Ishikawa (cell line): ENCODE results near the gene ZNF28.

Source experiments
- CEBPB ChIP-seq: IDR thresholded peaks from 2 replicates; pipeline ENCODE4 v1.6.1; 2012
- CREB1 ChIP-seq: IDR thresholded peaks from 2 replicates; pipeline ENCODE4 v1.6.1; 2012; ENCODE audit warnings: low read depth
- EGR1 ChIP-seq: IDR thresholded peaks from 2 replicates; pipeline ENCODE4 v1.6.1; 2012
- EP300 ChIP-seq: IDR thresholded peaks from 2 replicates; pipeline ENCODE4 v1.6.1; 2012; ENCODE audit warnings: borderline replicate concordance
- FOXM1 ChIP-seq: IDR thresholded peaks from 2 replicates; pipeline ENCODE4 v1.6.1; 2012; ENCODE audit warnings: low read depth, borderline replicate concordance
- NFIC ChIP-seq: IDR thresholded peaks from 2 replicates; pipeline ENCODE4 v1.6.1; 2012
- RAD21 ChIP-seq: IDR thresholded peaks from 2 replicates; pipeline ENCODE4 v1.6.1; 2012; ENCODE audit warnings: low read depth
- TAF1 ChIP-seq: IDR thresholded peaks from 2 replicates; pipeline ENCODE4 v1.6.1; 2012; ENCODE audit warnings: low read depth, mild to moderate bottlenecking
- TCF12 ChIP-seq: IDR thresholded peaks from 2 replicates; pipeline ENCODE4 v1.6.1; 2012; ENCODE audit warnings: low read depth
- TEAD4 ChIP-seq: IDR thresholded peaks from 2 replicates; pipeline ENCODE4 v1.6.1; 2012
- YY1 ChIP-seq: IDR thresholded peaks from 2 replicates; pipeline ENCODE4 v1.6.1; 2012; ENCODE audit warnings: low read depth
- ZBTB7A ChIP-seq: IDR thresholded peaks from 2 replicates; pipeline ENCODE4 v1.6.1; 2012; ENCODE audit warnings: low read depth
- TF ChIP-seq, protein P1 (sequence below): IDR thresholded peaks from 2 replicates; pipeline ENCODE4 v1.6.1; 2012; ENCODE audit warnings: low read depth, mild to moderate bottlenecking
- TF ChIP-seq, protein P2 (sequence below): IDR thresholded peaks from 2 replicates; pipeline ENCODE4 v1.6.1; 2012
- TF ChIP-seq, protein P3 (sequence below): IDR thresholded peaks from 2 replicates; pipeline ENCODE4 v1.6.1; 2012

ZNF28 gene

DNA sequence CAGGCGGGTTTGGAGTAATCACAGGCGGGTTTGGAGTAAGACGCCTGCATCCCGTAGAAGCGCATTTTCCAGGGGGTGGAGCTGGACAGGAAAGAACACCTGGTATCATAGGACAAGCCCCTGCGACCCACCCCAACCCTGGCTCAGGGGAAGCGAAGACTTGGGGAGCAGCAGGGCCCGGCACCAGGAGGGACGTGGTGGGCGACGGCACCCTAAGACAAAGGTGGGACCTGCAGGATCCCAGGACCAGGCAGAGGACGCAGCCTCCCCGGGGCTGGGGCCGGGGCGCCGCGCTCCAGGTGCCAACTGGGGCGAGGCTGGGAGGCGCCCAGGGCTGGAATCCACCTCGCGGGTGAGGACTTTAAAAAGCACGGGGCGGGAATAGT, 35.4 kb downstream of the ZNF28 start:
- no peak for TF ChIP-seq CREB1
- TF ChIP-seq TAF1 = no peak
- TF ChIP-seq RAD21 = no peak
- TF ChIP-seq TEAD4 = no peak
- TF ChIP-seq FOXM1 = no peak
- TF ChIP-seq CEBPB = no peak

DNA sequence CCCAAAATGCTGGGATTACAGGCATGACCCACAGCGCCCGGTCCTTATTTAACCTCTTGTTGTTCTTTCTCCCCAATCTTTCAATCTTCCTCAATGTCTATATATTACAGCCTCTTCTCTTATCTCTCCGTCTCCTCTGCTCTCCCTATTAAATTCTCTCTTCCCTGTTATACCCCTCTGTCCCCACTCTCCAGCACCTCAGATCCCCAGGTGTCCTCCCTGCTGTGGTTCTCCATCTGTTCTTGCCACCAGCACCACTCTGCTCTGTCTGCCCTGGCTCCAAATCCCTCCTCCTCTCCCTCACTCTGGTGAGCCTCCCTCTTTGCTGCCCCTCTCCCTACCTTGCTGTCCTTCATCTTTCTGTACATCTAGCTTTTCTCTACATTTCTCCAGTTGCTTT, 35.9 kb downstream of the ZNF28 start:
- TF ChIP-seq, protein P1, sequence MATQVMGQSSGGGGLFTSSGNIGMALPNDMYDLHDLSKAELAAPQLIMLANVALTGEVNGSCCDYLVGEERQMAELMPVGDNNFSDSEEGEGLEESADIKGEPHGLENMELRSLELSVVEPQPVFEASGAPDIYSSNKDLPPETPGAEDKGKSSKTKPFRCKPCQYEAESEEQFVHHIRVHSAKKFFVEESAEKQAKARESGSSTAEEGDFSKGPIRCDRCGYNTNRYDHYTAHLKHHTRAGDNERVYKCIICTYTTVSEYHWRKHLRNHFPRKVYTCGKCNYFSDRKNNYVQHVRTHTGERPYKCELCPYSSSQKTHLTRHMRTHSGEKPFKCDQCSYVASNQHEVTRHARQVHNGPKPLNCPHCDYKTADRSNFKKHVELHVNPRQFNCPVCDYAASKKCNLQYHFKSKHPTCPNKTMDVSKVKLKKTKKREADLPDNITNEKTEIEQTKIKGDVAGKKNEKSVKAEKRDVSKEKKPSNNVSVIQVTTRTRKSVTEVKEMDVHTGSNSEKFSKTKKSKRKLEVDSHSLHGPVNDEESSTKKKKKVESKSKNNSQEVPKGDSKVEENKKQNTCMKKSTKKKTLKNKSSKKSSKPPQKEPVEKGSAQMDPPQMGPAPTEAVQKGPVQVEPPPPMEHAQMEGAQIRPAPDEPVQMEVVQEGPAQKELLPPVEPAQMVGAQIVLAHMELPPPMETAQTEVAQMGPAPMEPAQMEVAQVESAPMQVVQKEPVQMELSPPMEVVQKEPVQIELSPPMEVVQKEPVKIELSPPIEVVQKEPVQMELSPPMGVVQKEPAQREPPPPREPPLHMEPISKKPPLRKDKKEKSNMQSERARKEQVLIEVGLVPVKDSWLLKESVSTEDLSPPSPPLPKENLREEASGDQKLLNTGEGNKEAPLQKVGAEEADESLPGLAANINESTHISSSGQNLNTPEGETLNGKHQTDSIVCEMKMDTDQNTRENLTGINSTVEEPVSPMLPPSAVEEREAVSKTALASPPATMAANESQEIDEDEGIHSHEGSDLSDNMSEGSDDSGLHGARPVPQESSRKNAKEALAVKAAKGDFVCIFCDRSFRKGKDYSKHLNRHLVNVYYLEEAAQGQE = no peak
- TF ChIP-seq EGR1 (no peak), ZBTB7A (no peak), YY1 (no peak), CREB1 (no peak)

DNA sequence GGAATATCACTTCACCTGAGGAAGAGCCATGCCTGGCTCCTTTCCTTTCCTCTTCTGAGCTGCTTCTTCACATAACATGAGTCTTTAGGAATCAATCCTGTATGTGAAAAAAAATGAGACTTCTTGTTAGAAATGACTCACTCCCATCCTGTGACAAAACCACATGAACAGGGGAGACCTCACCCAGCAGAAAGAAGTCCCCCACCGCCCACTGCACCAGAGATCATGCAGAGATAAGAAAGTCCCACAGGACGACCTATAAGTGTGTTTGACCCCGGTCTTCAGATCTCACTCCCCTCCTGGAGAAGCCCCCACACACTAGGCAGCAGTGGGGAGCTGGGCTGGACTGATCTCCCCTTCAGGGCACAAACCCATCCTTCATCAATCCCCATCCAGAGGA, 42.6 kb downstream of the ZNF28 start:
- TF ChIP-seq EGR1 = no peak
- TF ChIP-seq, protein P2, sequence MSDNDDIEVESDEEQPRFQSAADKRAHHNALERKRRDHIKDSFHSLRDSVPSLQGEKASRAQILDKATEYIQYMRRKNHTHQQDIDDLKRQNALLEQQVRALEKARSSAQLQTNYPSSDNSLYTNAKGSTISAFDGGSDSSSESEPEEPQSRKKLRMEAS = no peak
- TF ChIP-seq, protein P3, sequence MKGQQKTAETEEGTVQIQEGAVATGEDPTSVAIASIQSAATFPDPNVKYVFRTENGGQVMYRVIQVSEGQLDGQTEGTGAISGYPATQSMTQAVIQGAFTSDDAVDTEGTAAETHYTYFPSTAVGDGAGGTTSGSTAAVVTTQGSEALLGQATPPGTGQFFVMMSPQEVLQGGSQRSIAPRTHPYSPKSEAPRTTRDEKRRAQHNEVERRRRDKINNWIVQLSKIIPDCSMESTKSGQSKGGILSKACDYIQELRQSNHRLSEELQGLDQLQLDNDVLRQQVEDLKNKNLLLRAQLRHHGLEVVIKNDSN = no peak
- no peak for TF ChIP-seq EP300
- TF ChIP-seq CEBPB = no peak
- no peak for TF ChIP-seq RAD21
- no peak for TF ChIP-seq CREB1
- TF ChIP-seq NFIC = no peak
- no peak for TF ChIP-seq TAF1

DNA sequence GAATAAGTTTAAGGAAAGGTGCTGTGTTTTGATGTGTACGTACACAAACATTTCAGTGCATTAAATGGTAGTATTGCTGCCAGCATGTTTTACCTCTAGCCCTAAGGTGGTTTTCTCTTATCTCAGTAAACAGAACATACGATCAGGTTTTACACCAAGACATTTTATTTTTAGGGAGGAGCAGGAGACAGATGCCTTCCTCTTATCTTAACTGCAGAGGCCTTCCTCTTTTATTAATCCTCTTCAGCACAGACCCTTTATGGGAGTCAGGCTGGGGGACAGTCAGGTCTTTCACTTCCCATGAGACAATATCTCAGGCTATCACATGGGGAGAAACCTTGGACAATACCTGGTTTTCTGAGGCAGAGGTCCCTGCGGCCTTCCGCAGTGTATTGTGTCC, 71.7 kb downstream of the ZNF28 start:
- TF ChIP-seq, protein P1 = no peak
- TF ChIP-seq EGR1 (no peak), EP300 (no peak), RAD21 (no peak), YY1 (no peak), CEBPB (no peak), FOXM1 (no peak), ZBTB7A (no peak), NFIC (no peak), TAF1 (no peak), TCF12 (no peak), TEAD4 (no peak)
- TF ChIP-seq, protein P3 = no peak

DNA sequence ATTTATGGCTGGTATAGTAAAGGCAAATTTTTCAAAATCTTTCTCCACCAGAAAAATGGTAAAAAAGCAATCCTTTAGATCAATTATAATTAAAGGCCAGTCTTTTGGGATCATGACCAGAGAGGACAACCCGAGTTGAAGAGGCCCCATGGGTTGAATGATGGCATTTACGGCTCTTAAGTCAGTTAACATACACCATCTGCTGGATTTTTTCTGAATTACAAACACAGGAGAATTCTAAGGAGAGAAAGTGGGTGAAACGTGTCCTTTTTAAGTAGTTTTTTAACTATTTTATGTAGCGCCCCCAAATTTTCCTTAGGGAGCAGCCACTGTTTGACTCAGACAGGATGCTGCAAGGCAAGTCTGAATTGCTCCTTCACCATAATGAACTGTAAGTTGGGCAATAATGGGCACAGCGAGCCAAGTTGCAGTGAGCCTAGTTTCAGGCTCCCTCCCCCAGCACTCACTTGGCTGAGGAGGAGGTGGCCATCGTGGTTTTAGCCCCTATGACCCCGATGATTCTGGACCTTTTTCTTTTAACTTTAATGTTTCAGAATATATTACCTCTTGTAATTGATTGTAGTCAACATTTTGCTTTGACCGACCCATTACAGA, 73.0 kb downstream of the ZNF28 start:
- TF ChIP-seq FOXM1 (no peak), RAD21 (peak; percentile 50)
